K562 (cell line): ENCODE results near the gene USP12.

Source experiments
- CHD4 ChIP-seq: fragments of 200-600 bp; sonication (generic); IDR thresholded peaks from 3 replicates; pipeline ENCODE4 v1.6.1; 2012; ENCODE audit warnings: low read depth, mild to moderate bottlenecking, mixed read lengths, low read length, inconsistent platforms; ENCODE audit not compliant: insufficient read depth, insufficient replicate concordance, poor library complexity, severe bottlenecking
- FOXK2 ChIP-seq, 2 experiments: fragments of 450-650 bp; IDR thresholded peaks in 1 of 2; conservative IDR thresholded peaks in 1 of 2; 2 replicates each; pipeline ENCODE4 v1.6.1; 2016; ENCODE audit warnings: low read depth in 2 of 2, mild to moderate bottlenecking in 1 of 2
- JUND ChIP-seq, 2 experiments: IDR thresholded peaks; 2 replicates in 1 of 2; 3 replicates in 1 of 2; pipeline ENCODE4 v1.6.1; 2011; ENCODE audit warnings: borderline replicate concordance in 2 of 2, low read depth in 2 of 2, low read length in 2 of 2, improper control_type of control experiment in 1 of 2, missing biosample characterization in 1 of 2, missing genetic modification characterization in 1 of 2, missing genetic modification reagents in 1 of 2
- KLF1 ChIP-seq: fragments of 450-650 bp; IDR thresholded peaks from 2 replicates; pipeline ENCODE4 v1.6.1; 2016; ENCODE audit warnings: missing genetic modification characterization, missing compliant biosample characterization
- POLR2A ChIP-seq: fragments of 450-650 bp; conservative IDR thresholded peaks from 2 replicates; pipeline ENCODE4 v1.6.1; 2016
- SAFB2 ChIP-seq: fragments of 200-400 bp; formaldehyde crosslinking; IDR thresholded peaks from 2 replicates; pipeline ENCODE4 v1.6.1; 2018; ENCODE audit warnings: borderline replicate concordance, low read length, low read depth, moderate library complexity; ENCODE audit not compliant: severe bottlenecking
- SMARCB1 ChIP-seq: IDR thresholded peaks from 2 replicates; pipeline ENCODE4 v1.6.1; 2011; ENCODE audit warnings: improper control_type of control experiment, low read depth; ENCODE audit not compliant: insufficient read length
- ZNF707 ChIP-seq: fragments of 250-450 bp; sonication (Bioruptor Pico); conservative IDR thresholded peaks from 2 replicates; pipeline ENCODE4 v1.8.0; 2022; ENCODE audit warnings: inconsistent platforms, mild to moderate bottlenecking, moderate library complexity
- ZNF780A ChIP-seq: fragments of 250-450 bp; sonication (Bioruptor Pico); IDR thresholded peaks from 2 replicates; pipeline ENCODE4 v1.5.0; 2021; ENCODE audit warnings: mild to moderate bottlenecking
- TF ChIP-seq, protein P1 (sequence below), 3 experiments: IDR thresholded peaks in 2 of 3; conservative IDR thresholded peaks in 1 of 3; 2 replicates each; pipeline ENCODE4 v1.5.1; 2011 to 2012; ENCODE audit warnings: low read length in 3 of 3, mild to moderate bottlenecking in 3 of 3, control low read depth in 2 of 3, improper control_type of control experiment in 1 of 3, inconsistent platforms in 1 of 3, low read depth in 1 of 3, mixed read lengths in 1 of 3, moderate library complexity in 1 of 3; ENCODE audit not compliant: insufficient read depth in 2 of 3
- TF ChIP-seq, protein P2 (sequence below): fragments of 250-450 bp; sonication (Bioruptor Pico); IDR thresholded peaks from 2 replicates; pipeline ENCODE4 v1.5.1; 2021; ENCODE audit warnings: mild to moderate bottlenecking
- TF ChIP-seq, protein P3 (sequence below): sonication (generic); formaldehyde crosslinking; IDR thresholded peaks from 2 replicates; pipeline ENCODE4 v1.8.0; 2022; ENCODE audit warnings: mild to moderate bottlenecking, missing genetic modification reagents

DNA sequence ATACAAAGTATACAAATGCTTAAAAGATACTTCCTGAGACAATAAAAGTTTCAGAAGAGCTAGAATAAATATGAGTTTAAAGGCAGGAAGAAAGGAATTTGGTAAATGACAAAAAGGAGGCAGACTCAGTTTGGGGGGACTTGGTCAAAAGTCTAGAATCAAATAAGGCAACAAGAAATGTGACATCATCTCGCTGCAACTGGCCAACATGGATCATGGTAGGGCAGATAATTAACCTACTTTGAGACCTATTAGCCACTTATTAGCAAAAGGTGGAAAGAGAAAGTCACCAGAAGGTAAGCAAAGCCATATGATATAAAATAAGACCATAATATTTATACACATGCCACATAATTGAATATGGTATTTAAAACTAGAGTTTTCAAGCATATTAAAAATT is 5.3 kb downstream of the USP12 start:
- TF ChIP-seq, protein P1, sequence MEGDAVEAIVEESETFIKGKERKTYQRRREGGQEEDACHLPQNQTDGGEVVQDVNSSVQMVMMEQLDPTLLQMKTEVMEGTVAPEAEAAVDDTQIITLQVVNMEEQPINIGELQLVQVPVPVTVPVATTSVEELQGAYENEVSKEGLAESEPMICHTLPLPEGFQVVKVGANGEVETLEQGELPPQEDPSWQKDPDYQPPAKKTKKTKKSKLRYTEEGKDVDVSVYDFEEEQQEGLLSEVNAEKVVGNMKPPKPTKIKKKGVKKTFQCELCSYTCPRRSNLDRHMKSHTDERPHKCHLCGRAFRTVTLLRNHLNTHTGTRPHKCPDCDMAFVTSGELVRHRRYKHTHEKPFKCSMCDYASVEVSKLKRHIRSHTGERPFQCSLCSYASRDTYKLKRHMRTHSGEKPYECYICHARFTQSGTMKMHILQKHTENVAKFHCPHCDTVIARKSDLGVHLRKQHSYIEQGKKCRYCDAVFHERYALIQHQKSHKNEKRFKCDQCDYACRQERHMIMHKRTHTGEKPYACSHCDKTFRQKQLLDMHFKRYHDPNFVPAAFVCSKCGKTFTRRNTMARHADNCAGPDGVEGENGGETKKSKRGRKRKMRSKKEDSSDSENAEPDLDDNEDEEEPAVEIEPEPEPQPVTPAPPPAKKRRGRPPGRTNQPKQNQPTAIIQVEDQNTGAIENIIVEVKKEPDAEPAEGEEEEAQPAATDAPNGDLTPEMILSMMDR (IDR thresholded peaks at IDR 0.05 in 2 of 3, conservative IDR thresholded peaks at IDR 0.05 in 1 of 3; ENCODE audit: insufficient read depth in 2 of 3, low read depth in 1 of 3, low read length in 3 of 3): no peak
- TF ChIP-seq SMARCB1: no peak
- TF ChIP-seq POLR2A: no peak
- TF ChIP-seq, protein P2, sequence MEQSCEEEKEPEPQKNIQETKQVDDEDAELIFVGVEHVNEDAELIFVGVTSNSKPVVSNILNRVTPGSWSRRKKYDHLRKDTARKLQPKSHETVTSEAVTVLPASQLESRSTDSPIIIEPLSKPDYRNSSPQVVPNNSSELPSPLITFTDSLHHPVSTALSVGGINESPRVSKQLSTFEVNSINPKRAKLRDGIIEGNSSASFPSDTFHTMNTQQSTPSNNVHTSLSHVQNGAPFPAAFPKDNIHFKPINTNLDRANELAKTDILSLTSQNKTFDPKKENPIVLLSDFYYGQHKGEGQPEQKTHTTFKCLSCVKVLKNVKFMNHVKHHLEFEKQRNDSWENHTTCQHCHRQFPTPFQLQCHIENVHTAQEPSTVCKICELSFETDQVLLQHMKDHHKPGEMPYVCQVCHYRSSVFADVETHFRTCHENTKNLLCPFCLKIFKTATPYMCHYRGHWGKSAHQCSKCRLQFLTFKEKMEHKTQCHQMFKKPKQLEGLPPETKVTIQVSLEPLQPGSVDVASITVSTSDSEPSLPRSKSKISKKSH (CRISPR knock-in tag): no peak
- TF ChIP-seq FOXK2 (conservative IDR thresholded peaks at IDR 0.05 in 1 of 2, IDR thresholded peaks at IDR 0.05 in 1 of 2; ENCODE audit: low read depth in 2 of 2): no peak
- no peak for TF ChIP-seq CHD4
- no peak for TF ChIP-seq SAFB2
- TF ChIP-seq KLF1 (tag): no peak
- no peak for TF ChIP-seq JUND (IDR thresholded peaks at IDR 0.05; ENCODE audit: borderline replicate concordance, low read depth, low read length)
- no peak for TF ChIP-seq JUND (tag; IDR thresholded peaks at IDR 0.05; ENCODE audit: borderline replicate concordance, low read depth, low read length)
- TF ChIP-seq ZNF707 (CRISPR knock-in tag): no peak
- no peak for TF ChIP-seq ZNF780A
- TF ChIP-seq, protein P3, sequence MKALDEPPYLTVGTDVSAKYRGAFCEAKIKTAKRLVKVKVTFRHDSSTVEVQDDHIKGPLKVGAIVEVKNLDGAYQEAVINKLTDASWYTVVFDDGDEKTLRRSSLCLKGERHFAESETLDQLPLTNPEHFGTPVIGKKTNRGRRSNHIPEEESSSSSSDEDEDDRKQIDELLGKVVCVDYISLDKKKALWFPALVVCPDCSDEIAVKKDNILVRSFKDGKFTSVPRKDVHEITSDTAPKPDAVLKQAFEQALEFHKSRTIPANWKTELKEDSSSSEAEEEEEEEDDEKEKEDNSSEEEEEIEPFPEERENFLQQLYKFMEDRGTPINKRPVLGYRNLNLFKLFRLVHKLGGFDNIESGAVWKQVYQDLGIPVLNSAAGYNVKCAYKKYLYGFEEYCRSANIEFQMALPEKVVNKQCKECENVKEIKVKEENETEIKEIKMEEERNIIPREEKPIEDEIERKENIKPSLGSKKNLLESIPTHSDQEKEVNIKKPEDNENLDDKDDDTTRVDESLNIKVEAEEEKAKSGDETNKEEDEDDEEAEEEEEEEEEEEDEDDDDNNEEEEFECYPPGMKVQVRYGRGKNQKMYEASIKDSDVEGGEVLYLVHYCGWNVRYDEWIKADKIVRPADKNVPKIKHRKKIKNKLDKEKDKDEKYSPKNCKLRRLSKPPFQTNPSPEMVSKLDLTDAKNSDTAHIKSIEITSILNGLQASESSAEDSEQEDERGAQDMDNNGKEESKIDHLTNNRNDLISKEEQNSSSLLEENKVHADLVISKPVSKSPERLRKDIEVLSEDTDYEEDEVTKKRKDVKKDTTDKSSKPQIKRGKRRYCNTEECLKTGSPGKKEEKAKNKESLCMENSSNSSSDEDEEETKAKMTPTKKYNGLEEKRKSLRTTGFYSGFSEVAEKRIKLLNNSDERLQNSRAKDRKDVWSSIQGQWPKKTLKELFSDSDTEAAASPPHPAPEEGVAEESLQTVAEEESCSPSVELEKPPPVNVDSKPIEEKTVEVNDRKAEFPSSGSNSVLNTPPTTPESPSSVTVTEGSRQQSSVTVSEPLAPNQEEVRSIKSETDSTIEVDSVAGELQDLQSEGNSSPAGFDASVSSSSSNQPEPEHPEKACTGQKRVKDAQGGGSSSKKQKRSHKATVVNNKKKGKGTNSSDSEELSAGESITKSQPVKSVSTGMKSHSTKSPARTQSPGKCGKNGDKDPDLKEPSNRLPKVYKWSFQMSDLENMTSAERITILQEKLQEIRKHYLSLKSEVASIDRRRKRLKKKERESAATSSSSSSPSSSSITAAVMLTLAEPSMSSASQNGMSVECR (CRISPR knock-in tag): no peak
